IMR-90 (cell line): ENCODE results near the gene PTPRG. TPM values are rescaled to one million over a fixed set of nuclear protein-coding genes. Genes with fewer than 3 reads are reported as not detected.

Experiments
- ATAC-seq: fragments of 200-7000 bp; cut with Tn5 transposase; 2 replicates; pipeline ENCODE4 v1.9.1; 2020; ENCODE audit warnings: low read depth, mild to moderate bottlenecking, moderate library complexity
- BruUV-seq: library from RNA; stranded (reverse); fragments of 400-500 nt; replicated peaks from 2 replicates; lab custom pipeline; 2021; lab: Mats Ljungman, UMichigan
- CTCF ChIA-PET: fragments of 300-600 bp; formaldehyde crosslinking; extraction: SDS; loops from one replicate; lab custom pipeline; 2021; ENCODE audit warnings: antibody characterized with exemption; lab: Yijun Ruan, JAX
- POLR2A ChIA-PET: fragments of 300-600 bp; sonication (Branson Sonifier 250); formaldehyde crosslinking; loops from one replicate; lab custom pipeline; 2022; ENCODE audit warnings: antibody characterized with exemption; ENCODE audit not compliant: unreplicated experiment; lab: Charles Lee
- DNase-seq: peaks from one replicate; pipeline ENCODE4 v3.0.0; 2013
- H2AFZ ChIP-seq: replicated peaks from 2 replicates; pipeline ENCODE3; 2013; ENCODE audit warnings: low read length, mild to moderate bottlenecking; ENCODE audit not compliant: poor library complexity
- H2AK5ac ChIP-seq: 2 replicates; pipeline ENCODE4 v1.6.1; 2013; ENCODE audit warnings: low read depth, low read length, inconsistent platforms
- H2AK9ac ChIP-seq: replicated peaks from 2 replicates; pipeline ENCODE3; 2013; ENCODE audit warnings: mild to moderate bottlenecking, low read depth, low read length, moderate library complexity; ENCODE audit not compliant: poor library complexity
- H2BK120ac ChIP-seq: 2 replicates; pipeline ENCODE4 v1.6.1; 2013; ENCODE audit warnings: low read depth, low read length, inconsistent platforms
- H2BK15ac ChIP-seq: 3 replicates; pipeline ENCODE4 v1.6.1; 2013; ENCODE audit warnings: low read depth, low read length, inconsistent platforms
- H2BK20ac ChIP-seq: 2 replicates; pipeline ENCODE4 v1.6.1; 2013; ENCODE audit warnings: low read depth, mild to moderate bottlenecking, inconsistent platforms, low read length, moderate library complexity
- H2BK5ac ChIP-seq: 2 replicates; pipeline ENCODE4 v1.6.1; 2013; ENCODE audit warnings: mild to moderate bottlenecking, low read depth, low read length, inconsistent platforms; ENCODE audit not compliant: poor library complexity, severe bottlenecking
- H3K14ac ChIP-seq: replicated peaks from 2 replicates; pipeline ENCODE4 v1.6.1; 2013; ENCODE audit warnings: low read depth, low read length, inconsistent platforms
- H3K18ac ChIP-seq: 2 replicates; pipeline ENCODE4 v1.6.1; 2013; ENCODE audit warnings: low read depth, low read length, control low read depth
- H3K23ac ChIP-seq: 2 replicates; pipeline ENCODE4 v1.6.1; 2013; ENCODE audit warnings: low read depth, low read length, inconsistent platforms
- H3K27ac ChIP-seq: 2 replicates; pipeline ENCODE4 v1.5.1; 2013; ENCODE audit warnings: mild to moderate bottlenecking, control low read depth, low read length; ENCODE audit not compliant: insufficient read depth
- H3K27me3 ChIP-seq: 2 replicates; pipeline ENCODE4 v1.6.1; 2013; ENCODE audit warnings: low read length; ENCODE audit not compliant: control insufficient read depth, insufficient read depth
- H3K36me3 ChIP-seq: 2 replicates; pipeline ENCODE4 v1.6.1; 2013; ENCODE audit warnings: low read length, mixed read lengths; ENCODE audit not compliant: control insufficient read depth, insufficient read depth
- H3K4ac ChIP-seq: 2 replicates; pipeline ENCODE4 v1.6.1; 2013; ENCODE audit warnings: low read depth, low read length, inconsistent platforms
- H3K4me1 ChIP-seq: 2 replicates; pipeline ENCODE4 v1.6.1; 2013; ENCODE audit warnings: low read length, mixed read lengths; ENCODE audit not compliant: control insufficient read depth, insufficient read depth
- H3K4me2 ChIP-seq: 2 replicates; pipeline ENCODE4 v1.6.1; 2013; ENCODE audit warnings: low read depth, mild to moderate bottlenecking, control low read depth, low read length, moderate library complexity
- H3K4me3 ChIP-seq: 2 replicates; pipeline ENCODE4 v1.5.1; 2013; ENCODE audit warnings: low read depth, mild to moderate bottlenecking, control low read depth, low read length, moderate library complexity; ENCODE audit not compliant: insufficient read depth
- H3K56ac ChIP-seq: 2 replicates; pipeline ENCODE4 v1.6.1; 2013; ENCODE audit warnings: low read length, inconsistent platforms; ENCODE audit not compliant: insufficient read depth; ENCODE audit errors: extremely low read depth
- H3K79me1 ChIP-seq, 2 experiments: 2 replicates each; pipeline ENCODE4 v1.6.1; 2013; ENCODE audit warnings: low read length in 2 of 2, inconsistent platforms in 1 of 2, low read depth in 1 of 2
- H3K9ac ChIP-seq: 2 replicates; pipeline ENCODE4 v1.6.1; 2013; ENCODE audit warnings: low read depth, low read length, control low read depth
- H3K9me1 ChIP-seq: 2 replicates; pipeline ENCODE4 v1.6.1; 2013; ENCODE audit warnings: low read length, inconsistent platforms; ENCODE audit not compliant: insufficient read depth
- H3K9me3 ChIP-seq: 2 replicates; pipeline ENCODE4 v1.6.1; 2013; ENCODE audit warnings: low read length; ENCODE audit not compliant: control insufficient read depth, insufficient read depth
- H4K20me1 ChIP-seq: 2 replicates; pipeline ENCODE4 v1.6.1; 2013; ENCODE audit warnings: low read length, inconsistent platforms; ENCODE audit not compliant: insufficient read depth
- H4K5ac ChIP-seq: 2 replicates; pipeline ENCODE4 v1.6.1; 2013; ENCODE audit warnings: mild to moderate bottlenecking, low read depth, low read length, control low read depth
- H4K8ac ChIP-seq, 2 experiments: 2 replicates each; pipeline ENCODE4 v1.6.1; 2013; ENCODE audit warnings: low read depth in 2 of 2, low read length in 2 of 2, control low read depth in 1 of 2, inconsistent platforms in 1 of 2
- H4K91ac ChIP-seq: 2 replicates; pipeline ENCODE4 v1.6.1; 2013; ENCODE audit warnings: low read depth, low read length, inconsistent platforms; ENCODE audit not compliant: insufficient read depth
- BHLHE40 ChIP-seq: fragments of 150-350 bp; IDR thresholded peaks from 2 replicates; pipeline ENCODE4 v1.6.1; 2016; ENCODE audit warnings: mild to moderate bottlenecking, low read depth, low read length
- CHD1 ChIP-seq: IDR thresholded peaks from 2 replicates; pipeline ENCODE4 v1.6.1; 2012; ENCODE audit warnings: low read depth, low read length, improper control_type of control experiment
- ELK1 ChIP-seq: fragments of 150-350 bp; IDR thresholded peaks from 2 replicates; pipeline ENCODE4 v1.6.1; 2016; ENCODE audit warnings: low read depth, mild to moderate bottlenecking, low read length, moderate library complexity, borderline replicate concordance
- WGBS, 2 experiments: methylation state at CpG; one replicate each; pipeline versions ENCODE4 v1.1.5 to v1.1.7; 2013; ENCODE audit warnings: missing lambda C conversion rate in 2 of 2; ENCODE audit not compliant: insufficient read length in 1 of 2; ENCODE audit errors: extremely low coverage in 2 of 2; 5-methylcytosine and 5-hydroxymethylcytosine counted together
- dilution Hi-C: fragments of 300-500 bp; cut with HindIII; formaldehyde crosslinking; loops from one replicate; pipeline ENCODE4 v1.14.3; 2018; ENCODE audit warnings: low sequenced_read_pairs; ENCODE audit not compliant: unreplicated experiment
- in situ Hi-C: fragments of 300-500 bp; cut with MboI; formaldehyde crosslinking; loops from 3 replicates; pipeline ENCODE4 v1.14.3; 2019; ENCODE audit warnings: low sequenced_read_pairs, inconsistent platforms, mixed read lengths
- intact Hi-C: fragments of 100-400 bp; cut with micrococcal nuclease; formaldehyde crosslinking; loops from 2 replicates; pipeline ENCODE4 v1.10.0; 2022
- polyA plus RNA-seq, 3 experiments: library from polyadenylated mRNA; depleted of rRNA; stranded (reverse); fragments of >200 nt; gene quantifications; 2 replicates each; pipeline ENCODE4 v1.2.3, GENCODE V29; 2012; ENCODE audit warnings: low replicate concordance in 1 of 3
- total RNA-seq: library from RNA; depleted of rRNA; stranded (reverse); fragments of >200 nt; gene quantifications from 2 replicates; pipeline ENCODE4 v1.2.3, GENCODE V29; 2012

PTPRG gene
- total and polyA plus RNA-seq, 2 of the 4 experiments (the other 2 are of a cell fraction), result 7.7 to 31.0 TPM

- Histone ChIP-seq H3K36me3 (no peaks in the 10 kb centered on the region), H4K20me1 (peaks cover 4% of the 10 kb centered on the region; the same call in 1 of the 2 replicates), H3K18ac (no peak overlapping the region), H3K4me3 (no peak overlapping the region), H2BK120ac (no peak overlapping the region), H3K9me3 (no peaks in the 10 kb centered on the region), H3K27ac (no peak overlapping the region), H2BK15ac (no peak overlapping the region), H3K27me3 (no peaks in the 10 kb centered on the region), H3K23ac (no peak overlapping the region), H4K91ac (no peak overlapping the region), H2BK20ac (no peak overlapping the region), H3K4me2 (no peak overlapping the region), H2BK5ac (no peak overlapping the region), H3K14ac (no peak overlapping the region), H3K56ac (no peak overlapping the region), H2AK9ac (no peak overlapping the region), H4K5ac (no peak overlapping the region), H2AFZ (no peak overlapping the region), H2AK5ac (no peak overlapping the region), H3K9ac (no peak overlapping the region), H3K4ac (no peak overlapping the region), H4K8ac (no peak overlapping the region), H3K4me1 (peaks cover 6% of the 10 kb centered on the region; the same call in 1 of the 2 replicates), H3K9me1 (peaks cover 12% of the 10 kb centered on the region), H3K79me1 (peaks cover 18 to 70% of the 10 kb centered on the region in 2 experiments)
- intact Hi-C loops, result no loop called here
- dilution Hi-C loops, result no loop called here
- no peak for ATAC-seq
- no peak for TF ChIP-seq CHD1
- TF ChIP-seq ELK1, result no peak
- TF ChIP-seq BHLHE40, result no peak
- POLR2A ChIA-PET, result no interaction called here
- no TSS peak for BruUV-seq
- WGBS, 2 experiments, result 100% methylated on average over 3 of the region's 8 CpGs; no CpG with 5 or more reads in 1 of the 2 experiments
- CTCF ChIA-PET, result no interaction called here
- in situ Hi-C loops, result no loop called here
- no peak for DNase-seq
These were observed 101.5 kb downstream of the PTPRG start for GRCh38 chr3:61662861-61663260.
